Fibroblast of pulmonary artery (primary cell): ENCODE measurements around the gene EPB41L5.
"Not testable (repeated sequence)": the region's sequence is repeated elsewhere in the genome, so short reads cannot be mapped to it uniquely, and the experiment has no call there.

ENCODE experiments used
- DNase-seq: peaks from one replicate; pipeline ENCODE4 v3.0.0-alpha.2; 2010; ENCODE audit warnings: low read depth
- H3K4me3 ChIP-seq: replicated peaks from 2 replicates; pipeline ENCODE4 v1.5.1; 2011; ENCODE audit warnings: low read depth, mild to moderate bottlenecking, control low read depth, low read length, moderate library complexity
- CTCF ChIP-seq: IDR thresholded peaks from 2 replicates; pipeline ENCODE4 v1.5.1; 2011; ENCODE audit warnings: mild to moderate bottlenecking, control low read depth, low read length, inconsistent platforms; ENCODE audit errors: missing control alignments

EPB41L5 gene

GRCh38 chr2:120044336-120044735 lies 31.5 kb downstream of the EPB41L5 start:
- TF ChIP-seq CTCF: no peak
- no peak for DNase-seq
- no peak overlapping the region for H3K4me3 ChIP-seq

DNA sequence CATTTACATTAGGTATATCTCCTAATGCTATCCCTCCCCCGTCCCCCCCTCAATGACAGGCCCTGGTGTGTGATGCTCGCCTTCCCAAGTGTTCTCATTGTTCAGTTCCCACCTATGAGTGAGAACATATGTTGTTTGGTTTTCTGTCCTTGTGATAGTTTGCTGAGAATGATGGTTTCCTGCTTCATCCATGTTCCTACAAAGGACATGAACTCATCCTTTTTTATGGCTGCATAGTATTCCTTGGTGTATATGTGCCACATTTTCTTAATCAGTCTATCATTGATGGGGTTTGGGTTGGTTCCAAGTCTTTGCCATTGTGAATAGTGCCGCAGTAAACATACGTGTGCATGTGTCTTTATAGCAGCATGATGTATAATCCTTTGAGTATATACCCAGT lies 32.9 kb downstream of the EPB41L5 start:
- not testable (repeated sequence) for H3K4me3 ChIP-seq, DNase-seq

DNA sequence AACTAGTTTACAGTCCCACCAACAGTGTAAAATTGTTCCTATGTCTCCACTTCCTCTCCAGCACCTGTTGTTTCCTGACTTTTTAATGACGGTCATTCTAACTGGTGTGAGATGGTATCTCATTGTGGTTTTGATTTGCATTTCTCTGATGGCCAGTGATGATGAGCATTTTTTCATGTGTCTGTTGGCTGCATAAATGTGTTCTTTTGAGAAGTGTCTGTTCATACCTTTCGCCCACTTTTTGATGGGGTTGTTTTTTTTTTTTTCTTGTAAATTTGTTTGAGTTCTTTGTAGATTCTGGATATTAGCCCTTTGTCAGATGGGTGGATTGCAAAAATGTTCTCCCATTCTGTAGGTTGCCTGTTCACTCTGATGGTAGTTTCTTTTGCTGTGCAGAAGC lies 33.4 kb downstream of the EPB41L5 start:
- not testable (repeated sequence) for H3K4me3 ChIP-seq, DNase-seq

DNA sequence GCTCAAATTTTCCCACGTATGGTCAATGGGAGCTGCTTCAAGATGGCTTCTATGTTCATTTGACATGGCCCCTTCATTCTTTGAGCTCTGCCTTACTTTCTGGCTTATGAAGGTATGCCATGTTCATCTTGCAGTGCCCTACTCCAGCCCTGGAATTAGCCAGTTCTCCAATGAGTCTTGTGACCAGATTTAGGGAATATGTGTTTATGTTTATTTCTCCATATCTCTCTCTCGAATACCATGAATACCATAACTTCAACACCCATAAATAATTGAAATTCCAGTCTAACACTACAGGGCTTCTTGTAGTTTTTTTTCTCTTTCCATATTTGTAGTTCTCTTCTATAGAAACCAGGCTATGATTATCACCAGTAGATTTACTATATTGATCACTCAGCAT lies 39.7 kb downstream of the EPB41L5 start:
- TF ChIP-seq CTCF: no peak
- no peak overlapping the region for H3K4me3 ChIP-seq
- DNase-seq: peak; percentile 35

DNA sequence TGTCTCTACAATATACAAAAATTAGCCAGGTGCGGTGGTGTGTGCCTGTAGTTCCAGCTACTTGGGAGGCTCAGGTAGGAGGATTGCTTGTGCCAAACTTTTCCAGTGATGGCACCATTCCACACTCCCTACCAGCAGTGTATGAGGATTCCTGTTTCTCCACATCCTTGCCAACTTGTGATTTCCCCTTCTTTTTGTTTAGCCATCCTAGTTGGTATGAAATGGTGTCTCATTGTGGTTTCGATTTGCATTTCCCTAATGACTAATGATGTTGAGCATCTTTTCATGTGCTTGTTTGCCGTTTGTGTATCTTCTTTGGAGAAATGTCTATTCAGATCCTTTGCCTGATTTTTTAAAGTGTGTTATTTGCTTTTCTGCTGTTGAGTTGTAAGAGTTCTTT lies 41.0 kb downstream of the EPB41L5 start:
- TF ChIP-seq CTCF: no peak
- peak; percentile 8 for DNase-seq
- H3K4me3 ChIP-seq: no peak overlapping the region

GRCh38 chr2:120059483-120059882 lies 46.6 kb downstream of the EPB41L5 start:
- H3K4me3 ChIP-seq: no peak overlapping the region
- TF ChIP-seq CTCF: no peak
- DNase-seq: no peak

DNA sequence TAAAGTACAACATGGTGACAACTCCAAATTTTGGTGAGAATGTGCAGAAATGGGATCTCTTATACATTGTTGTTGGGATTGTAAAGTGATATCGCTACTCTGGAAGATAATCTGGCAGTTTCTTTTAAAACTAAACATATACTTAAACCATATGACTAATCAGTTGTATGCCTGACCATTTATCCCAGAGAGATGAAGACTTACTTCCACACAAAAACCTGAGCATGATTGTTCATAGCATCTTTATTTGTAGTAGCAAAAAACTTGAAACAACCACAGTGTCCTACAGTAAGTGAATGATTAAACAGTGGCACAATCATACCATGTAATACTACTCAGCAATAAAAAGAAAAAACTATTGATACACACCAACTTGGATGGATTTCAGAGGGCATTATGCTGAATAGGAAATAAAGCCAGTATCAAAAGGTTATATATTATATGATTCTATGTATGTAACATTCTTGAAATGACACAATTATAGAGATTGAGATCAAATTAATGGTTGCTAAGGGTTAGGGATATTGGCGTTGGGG lies 47.3 kb downstream of the EPB41L5 start:
- no peak for TF ChIP-seq CTCF
- no peak for DNase-seq
- H3K4me3 ChIP-seq: no peak overlapping the region

- no peak for TF ChIP-seq CTCF
- peak; percentile 3 for DNase-seq
Observed at GRCh38 chr2:120064664-120065063, 51.8 kb downstream of the EPB41L5 start.

More at GRCh38 chr2:120064664-120065063, 51.8 kb downstream of the EPB41L5 start:
- H3K4me3 ChIP-seq: no peak overlapping the region
